Vagina (tissue), 2 donors: ENCODE measurements around the gene AKAP1. TPM values are rescaled to one million over a fixed set of nuclear protein-coding genes. Genes with fewer than 3 reads are reported as not detected.

Experiments
- DNase-seq, 2 donors: peaks; one replicate each; pipeline ENCODE4 v3.0.0-alpha.2; 2017; ENCODE audit errors: extremely low spot score in 2 of 2
- H3K27ac ChIP-seq: fragments of 200-600 bp; sonication (generic); one replicate; pipeline ENCODE4 v1.5.1; 2019
- H3K27me3 ChIP-seq: fragments of 200-600 bp; sonication (generic); one replicate; pipeline ENCODE4 v1.5.1; 2019
- H3K36me3 ChIP-seq, 2 donors: fragments of 200-600 bp; sonication (generic); one replicate each; pipeline ENCODE4 v1.5.1; 2017 to 2019
- H3K4me1 ChIP-seq: fragments of 200-600 bp; sonication (generic); one replicate; pipeline ENCODE4 v1.5.1; 2019
- H3K4me3 ChIP-seq, 2 donors: fragments of 200-600 bp; sonication (generic); 1 replicate in 1 of 2; 2 replicates in 1 of 2; pipeline ENCODE4 v1.5.1; 2016 to 2019
- H3K9me3 ChIP-seq: fragments of 200-600 bp; sonication (generic); one replicate; pipeline ENCODE4 v1.5.1; 2019
- CTCF ChIP-seq, 3 experiments: fragments of 450-650 bp in 2 of 3; fragments of 200-600 bp in 1 of 3; sonication (generic) in 1 of 3; IDR thresholded peaks; one replicate each; pipeline ENCODE4 v1.5.1; 2017 to 2019; ENCODE audit warnings: antibody characterized with exemption in 3 of 3, mild to moderate bottlenecking in 2 of 3, moderate library complexity in 2 of 3
- POLR2A ChIP-seq, 2 donors: fragments of 450-650 bp; IDR thresholded peaks; one replicate each; pipeline ENCODE4 v1.6.1; 2017; ENCODE audit warnings: antibody characterized with exemption in 2 of 2, mild to moderate bottlenecking in 2 of 2, moderate library complexity in 2 of 2
- POLR2AphosphoS5 ChIP-seq, 2 donors: sonication (generic); formaldehyde crosslinking; IDR thresholded peaks; one replicate each; pipeline ENCODE4 v1.9.0; 2017; ENCODE audit warnings: antibody characterized with exemption in 2 of 2, mild to moderate bottlenecking in 2 of 2, low read depth in 1 of 2; ENCODE audit not compliant: insufficient read depth in 1 of 2
- intact Hi-C: fragments of 100-400 bp; cut with DNase I; formaldehyde crosslinking; loops from one replicate; pipeline ENCODE4 v1.15.1; 2023
- total RNA-seq: library from RNA; depleted of rRNA; stranded (reverse); fragments of >200 nt; gene quantifications from one replicate; pipeline ENCODE4 v1.2.3, GENCODE V29; 2016

AKAP1 gene
- total RNA-seq, 1 donor from 2014 or later, result 94.3 TPM

GRCh38 chr17:57138956-57139576, 54.0 kb downstream of the AKAP1 start:
- Histone ChIP-seq H3K9me3 (no peaks in the 10 kb centered on the region), H3K4me1 (no peaks in the 10 kb centered on the region), H3K36me3 (no peaks in the 10 kb centered on the region), H3K27me3 (no peaks in the 10 kb centered on the region), H3K4me3 (no peak overlapping the region), H3K27ac (no peak overlapping the region)
- no peak for TF ChIP-seq POLR2AphosphoS5 (IDR thresholded peaks at IDR 0.05; ENCODE audit: insufficient read depth in 1 of 2, low read depth in 1 of 2)
- no peak for TF ChIP-seq POLR2A (IDR thresholded peaks at IDR 0.05)
- no peak for TF ChIP-seq CTCF (IDR thresholded peaks at IDR 0.05)
- DNase-seq, result no peak
- intact Hi-C loops, result loop anchor here (10.0 kb wide), 1 partner anchor 536 kb away; no protein-coding TSS in a partner anchor

GRCh38 chr17:57140316-57140715, 55.3 kb downstream of the AKAP1 start:
- Histone ChIP-seq H3K4me1 (no peaks in the 10 kb centered on the region), H3K9me3 (no peaks in the 10 kb centered on the region), H3K4me3 (no peak overlapping the region), H3K27me3 (no peaks in the 10 kb centered on the region), H3K36me3 (no peaks in the 10 kb centered on the region), H3K27ac (no peak overlapping the region)
- DNase-seq, result no peak
- TF ChIP-seq POLR2AphosphoS5 (IDR thresholded peaks at IDR 0.05; ENCODE audit: insufficient read depth in 1 of 2, low read depth in 1 of 2), result no peak
- no peak for TF ChIP-seq CTCF (IDR thresholded peaks at IDR 0.05)
- no peak for TF ChIP-seq POLR2A (IDR thresholded peaks at IDR 0.05)
- intact Hi-C loops, result no loop called here

DNA sequence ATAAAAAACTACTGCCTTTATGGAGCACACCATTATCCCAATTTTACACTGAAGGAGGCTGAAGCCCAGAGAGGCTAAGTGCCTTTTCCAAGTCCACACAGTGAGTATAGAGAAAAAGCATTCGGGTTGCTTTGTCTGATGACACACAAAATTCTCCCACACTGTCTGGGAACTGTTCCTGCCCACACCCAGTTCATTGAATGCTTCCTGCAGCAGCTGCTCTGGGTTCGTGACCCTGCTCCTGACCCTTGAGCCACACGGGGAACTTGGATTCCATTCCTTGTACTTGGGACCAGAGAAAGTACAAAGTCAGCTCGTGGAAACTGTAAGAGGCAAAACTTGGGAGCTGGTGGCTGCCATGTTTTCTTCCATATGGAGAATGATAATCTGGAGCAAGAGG, 57.9 kb downstream of the AKAP1 start:
- Histone ChIP-seq H3K4me3 (no peak overlapping the region), H3K27me3 (no peaks in the 10 kb centered on the region), H3K9me3 (no peaks in the 10 kb centered on the region), H3K4me1 (no peaks in the 10 kb centered on the region), H3K36me3 (no peaks in the 10 kb centered on the region), H3K27ac (no peak overlapping the region)
- no peak for TF ChIP-seq POLR2AphosphoS5 (IDR thresholded peaks at IDR 0.05; ENCODE audit: insufficient read depth in 1 of 2, low read depth in 1 of 2)
- intact Hi-C loops, result no loop called here
- no peak for DNase-seq

DNA sequence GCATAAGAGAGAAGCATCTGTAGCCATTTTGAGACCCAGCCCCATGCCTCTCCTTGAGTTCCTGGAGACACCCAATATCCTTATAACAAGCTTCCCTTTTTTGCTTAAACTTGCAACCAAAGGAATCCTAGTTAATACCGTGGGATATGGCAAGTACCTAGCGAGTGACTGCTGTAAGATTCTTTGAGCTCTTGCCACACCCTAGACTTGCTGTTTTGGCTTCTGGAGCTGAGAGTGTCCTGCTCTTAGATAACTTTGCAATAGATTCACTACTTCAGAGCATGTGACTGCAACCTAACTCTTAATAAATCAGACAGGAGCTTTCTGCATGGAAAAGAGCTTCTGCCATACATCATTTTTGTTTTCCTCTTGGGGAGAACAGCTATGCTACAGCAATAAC, 58.3 kb downstream of the AKAP1 start:
- intact Hi-C loops, result no loop called here
- H3K36me3 ChIP-seq, result no peaks in the 10 kb centered on the region
- TF ChIP-seq POLR2AphosphoS5 (IDR thresholded peaks at IDR 0.05; ENCODE audit: insufficient read depth in 1 of 2, low read depth in 1 of 2), result no peak
- no peak for TF ChIP-seq CTCF (IDR thresholded peaks at IDR 0.05)
- no peak for TF ChIP-seq POLR2A (IDR thresholded peaks at IDR 0.05)
- H3K27ac ChIP-seq, result no peak overlapping the region
- no peaks in the 10 kb centered on the region for H3K9me3 ChIP-seq
- no peaks in the 10 kb centered on the region for H3K4me1 ChIP-seq
- H3K4me3 ChIP-seq, result no peak overlapping the region
- no peaks in the 10 kb centered on the region for H3K27me3 ChIP-seq
- no peak for DNase-seq

- Histone ChIP-seq H3K4me3 (no peak overlapping the region), H3K4me1 (no peaks in the 10 kb centered on the region), H3K36me3 (no peaks in the 10 kb centered on the region), H3K27me3 (no peaks in the 10 kb centered on the region), H3K27ac (no peak overlapping the region), H3K9me3 (no peaks in the 10 kb centered on the region)
- intact Hi-C loops, result no loop called here
- no peak for TF ChIP-seq CTCF (IDR thresholded peaks at IDR 0.05)
- TF ChIP-seq POLR2A (IDR thresholded peaks at IDR 0.05), result no peak
- no peak for TF ChIP-seq POLR2AphosphoS5 (IDR thresholded peaks at IDR 0.05; ENCODE audit: insufficient read depth in 1 of 2, low read depth in 1 of 2)
- no peak for DNase-seq
These were observed 58.9 kb downstream of the AKAP1 start for GRCh38 chr17:57143919-57144318.
